ENCODE results near the gene HOXC9.
"Not testable (repeated sequence)": the region's sequence is repeated elsewhere in the genome, so short reads cannot be mapped to it uniquely, and the experiment has no call there.

Gene HOXC9

DNA sequence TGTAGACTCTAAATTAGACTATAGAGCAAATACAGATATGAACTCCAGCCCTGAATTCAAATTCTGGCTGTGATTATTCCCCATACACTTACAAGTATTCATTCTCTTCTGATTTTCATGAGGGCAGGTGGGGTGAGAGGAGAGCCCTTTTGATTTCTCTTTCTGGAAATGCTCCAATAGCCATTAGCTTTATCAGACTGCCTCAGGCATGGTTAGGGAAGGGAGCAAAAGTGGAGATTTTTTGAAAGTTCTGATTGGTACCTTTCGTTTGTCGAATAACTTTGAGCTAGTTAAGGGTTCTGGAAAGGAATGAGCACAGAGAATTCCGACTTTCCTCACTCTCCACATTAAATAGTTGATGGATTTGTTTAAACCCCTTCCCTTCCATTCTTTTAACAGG is 40.7 kb downstream of the HOXC9 start:
- DNase-seq = no peak

DNA sequence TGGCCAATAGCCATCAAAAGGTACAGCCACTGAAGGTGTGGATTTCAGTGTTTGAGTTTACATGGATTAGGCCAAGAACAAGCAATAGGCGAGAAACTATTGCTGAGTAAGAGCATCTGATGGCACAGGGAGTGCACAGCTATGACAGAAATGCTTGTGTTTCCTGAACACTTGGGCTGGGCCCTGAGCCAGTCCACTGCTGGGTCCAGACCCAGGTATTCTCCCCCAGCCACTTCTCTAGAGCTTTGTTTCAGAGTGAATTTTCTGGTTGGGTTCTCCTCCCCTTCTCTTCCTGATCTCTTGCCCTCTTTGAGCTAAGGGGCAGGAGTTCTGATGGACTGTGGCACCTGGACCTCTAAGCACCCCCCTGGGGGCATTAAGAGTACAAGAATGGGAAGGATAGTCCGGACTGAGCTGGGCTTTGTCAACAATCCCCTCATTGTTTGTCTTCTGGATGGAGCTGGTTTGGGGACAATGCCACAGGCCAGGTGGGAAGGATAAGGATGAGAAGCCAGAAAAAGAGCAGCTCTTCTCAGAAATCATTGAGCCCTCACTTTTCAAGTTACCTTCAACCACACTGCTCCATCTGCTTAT is 41.2 kb downstream of the HOXC9 start:
- DNase-seq = no peak

DNA sequence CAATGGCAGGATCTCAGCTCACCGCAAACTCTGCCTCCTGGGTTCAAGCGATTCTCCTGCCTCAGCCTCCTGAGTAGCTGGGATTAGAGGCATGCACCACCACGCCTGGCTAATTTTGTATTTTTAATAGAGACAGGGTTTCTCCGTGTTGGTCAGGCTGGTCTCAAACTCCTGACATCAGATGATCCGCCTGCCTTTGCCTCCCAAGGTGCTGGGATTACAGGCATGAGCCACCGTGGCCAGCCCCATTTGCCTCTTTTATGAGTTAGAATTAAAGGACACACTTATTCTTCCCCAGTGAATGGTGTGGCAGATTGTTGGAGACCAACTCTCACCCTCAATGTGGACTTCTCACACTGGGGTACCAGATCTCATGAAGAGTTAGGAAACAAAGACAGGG is 42.1 kb downstream of the HOXC9 start:
- not testable (repeated sequence) for DNase-seq

DNA sequence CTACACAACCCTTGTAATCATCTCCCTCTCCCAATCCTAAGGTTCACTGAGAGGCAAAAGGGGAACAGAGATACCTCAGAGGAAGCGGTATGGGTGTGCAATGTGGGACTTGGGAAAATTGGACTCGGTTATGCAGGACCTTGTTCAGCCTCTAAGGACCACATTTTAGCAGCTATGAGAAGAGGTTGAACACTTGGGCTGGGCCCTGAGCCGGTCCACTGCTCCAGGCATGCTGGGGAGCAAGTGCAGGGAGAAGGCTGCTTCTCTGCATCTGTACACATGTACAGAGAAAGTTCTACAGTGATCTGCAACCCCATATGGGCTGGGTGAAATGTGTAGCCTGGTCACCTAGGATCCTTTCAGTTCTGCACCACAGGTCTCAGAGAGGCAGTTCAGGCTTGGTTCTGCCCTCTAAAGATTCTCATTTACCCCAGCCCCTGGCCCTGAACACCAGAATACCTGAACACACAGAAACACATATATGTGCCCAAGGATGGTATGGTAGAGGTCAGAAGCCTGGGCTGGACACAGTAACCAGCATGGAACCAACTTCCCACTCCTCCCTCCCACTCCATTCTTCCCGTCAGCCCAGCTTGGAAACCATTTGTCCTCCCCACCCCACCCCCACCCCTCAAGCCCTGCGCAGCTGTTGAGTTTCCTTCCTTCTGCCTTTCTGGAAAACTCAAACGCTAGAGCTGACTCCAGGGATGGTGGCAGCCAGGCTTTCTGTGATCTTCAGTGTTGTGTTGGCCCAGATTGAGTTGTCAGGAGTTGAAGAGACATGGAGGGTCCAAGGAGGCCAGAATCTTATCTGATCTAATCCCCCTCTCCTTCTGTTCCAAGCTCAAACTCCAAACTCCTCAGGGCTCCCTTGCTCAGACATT is 43.3 kb downstream of the HOXC9 start:
- DNase-seq = peak; percentile 80

DNA sequence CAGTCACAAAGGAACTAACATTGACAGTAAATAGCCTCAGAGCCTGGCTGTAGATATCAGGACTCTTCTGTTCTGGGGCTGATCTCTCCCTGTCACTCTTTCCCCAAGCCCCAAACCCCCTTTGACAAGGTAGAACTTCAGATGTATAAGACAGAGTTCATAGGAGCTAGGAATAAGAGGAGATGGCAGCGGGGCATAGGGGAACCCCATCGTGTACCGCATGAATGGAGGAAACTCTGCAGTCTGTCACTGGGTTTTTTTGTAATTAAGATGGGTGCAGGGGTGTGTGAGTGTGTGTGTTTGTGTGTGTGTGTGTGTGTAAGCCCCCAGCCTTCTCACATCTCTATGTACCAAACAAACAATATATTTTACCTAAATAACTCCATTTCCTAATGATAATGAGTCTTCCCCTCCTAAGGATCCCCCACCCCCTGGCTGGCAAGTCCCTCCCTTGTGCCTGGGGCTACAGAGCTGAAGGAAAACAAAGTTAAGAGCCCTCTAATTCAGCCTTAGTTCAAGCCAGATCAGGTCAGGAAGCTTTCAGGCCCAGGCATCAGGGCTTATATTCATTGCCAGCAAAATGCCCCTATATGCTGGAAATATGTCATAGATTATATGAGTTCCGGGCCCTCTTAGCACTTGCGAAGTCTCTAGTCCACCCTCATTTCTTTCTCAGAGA is 44.6 kb downstream of the HOXC9 start:
- DNase-seq = no peak

DNA sequence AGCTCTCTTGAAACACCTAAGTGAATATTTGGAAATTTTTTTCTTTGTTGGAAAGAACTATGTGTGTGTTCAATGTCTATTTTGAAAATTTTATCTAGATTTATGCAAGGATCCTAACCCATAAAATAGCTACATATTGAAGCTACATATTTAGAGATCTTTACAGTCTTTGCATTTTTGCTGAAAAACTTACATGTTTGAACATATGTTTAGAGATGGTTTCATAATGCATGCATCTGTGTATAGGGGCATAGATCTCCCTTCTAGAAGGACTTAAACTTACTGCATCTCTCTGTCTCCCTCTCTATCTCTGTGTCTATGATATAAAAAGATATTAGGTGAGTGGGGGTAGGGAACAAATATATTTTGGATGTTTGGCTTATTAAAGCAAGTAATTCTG is 45.4 kb downstream of the HOXC9 start:
- no peak for DNase-seq

DNA sequence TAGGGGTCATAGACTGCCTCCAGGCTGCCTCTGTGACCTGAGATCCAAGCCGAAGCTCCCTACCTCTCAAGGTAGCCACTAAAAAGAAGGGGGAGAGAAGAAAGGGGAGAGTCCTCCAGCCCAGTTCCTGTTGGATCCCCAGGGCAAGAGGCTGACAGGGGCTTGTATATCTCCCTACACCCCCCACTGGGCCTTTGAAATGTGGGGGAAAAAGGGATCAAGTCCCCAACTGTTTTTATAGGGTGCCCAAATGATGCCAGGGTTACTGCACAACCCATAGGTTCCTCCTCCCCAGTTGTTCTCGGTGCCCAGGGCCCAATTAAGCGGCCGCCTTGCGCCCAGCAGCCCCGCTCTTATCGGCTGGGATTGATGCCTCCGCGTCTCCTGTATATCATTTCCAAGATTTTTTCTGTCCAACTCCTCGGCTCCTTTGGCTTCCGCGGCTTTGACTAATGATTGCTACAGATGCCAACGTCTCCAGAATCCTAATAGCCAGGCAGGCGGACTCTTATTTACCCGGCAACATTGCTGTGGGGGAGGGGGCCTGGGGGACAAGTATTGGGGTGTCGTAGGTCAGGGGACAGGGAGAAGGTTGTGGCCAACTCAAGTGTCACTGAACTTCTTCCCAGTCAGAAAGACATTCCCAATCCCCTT is 46.0 kb downstream of the HOXC9 start:
- DNase-seq = no peak

DNA sequence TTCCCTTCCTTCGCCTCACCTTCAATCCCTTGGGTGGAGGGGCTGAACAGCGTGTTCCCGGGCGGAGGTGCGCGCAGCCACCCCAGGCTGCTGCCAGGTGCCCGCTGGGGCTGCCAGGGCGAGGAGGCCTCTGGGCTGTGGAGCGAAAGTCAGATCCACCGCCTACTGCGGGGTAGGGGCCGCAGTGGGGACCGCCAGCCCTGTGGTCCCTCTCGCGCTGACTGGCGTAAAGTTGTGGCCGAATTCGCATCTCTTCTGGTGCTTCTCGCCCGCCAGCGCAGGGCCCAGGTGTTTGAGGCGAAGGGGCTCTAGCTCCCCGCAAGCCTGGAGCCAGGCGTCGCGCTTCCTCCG is 46.8 kb downstream of the HOXC9 start:
- DNase-seq = no peak

DNA sequence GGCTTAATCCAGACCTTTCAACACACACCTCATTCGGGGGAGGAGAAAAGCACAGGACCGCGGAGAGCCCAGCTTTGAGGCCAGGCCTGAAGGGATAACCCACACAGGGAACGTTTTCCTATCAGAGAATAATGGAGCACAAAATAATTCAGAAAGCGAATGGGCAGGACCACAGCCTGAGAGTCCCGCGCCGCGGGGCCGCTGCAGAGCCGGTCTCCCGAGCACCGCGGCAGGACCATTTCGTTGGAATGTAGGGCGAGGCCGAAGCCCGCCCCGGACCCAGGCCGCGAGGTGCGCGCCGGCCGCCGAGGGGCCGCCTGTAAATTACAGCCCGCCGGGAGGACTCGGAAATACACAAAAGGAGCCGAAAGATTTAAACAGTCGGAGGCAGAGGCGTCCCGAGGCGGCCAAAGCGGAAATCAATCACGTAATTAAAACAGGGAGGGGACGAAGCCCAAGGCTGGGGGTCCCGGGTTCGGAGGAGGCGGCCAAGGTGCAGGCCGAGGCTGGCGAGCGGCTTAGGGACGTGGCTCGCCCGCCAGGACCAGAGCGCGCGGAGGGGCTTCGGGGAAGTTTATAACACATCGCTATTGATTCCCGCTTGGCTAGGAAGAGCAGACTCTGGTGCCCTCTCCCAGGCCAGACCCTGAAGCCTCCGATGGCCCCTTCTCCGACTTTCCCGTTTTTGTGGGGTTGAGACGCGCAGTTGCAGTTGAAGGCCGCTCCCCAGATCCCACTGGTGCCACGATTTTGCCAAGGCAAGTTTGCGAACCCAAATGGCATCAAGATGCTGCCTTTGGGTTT is 47.4 kb downstream of the HOXC9 start:
- DNase-seq = no peak

DNA sequence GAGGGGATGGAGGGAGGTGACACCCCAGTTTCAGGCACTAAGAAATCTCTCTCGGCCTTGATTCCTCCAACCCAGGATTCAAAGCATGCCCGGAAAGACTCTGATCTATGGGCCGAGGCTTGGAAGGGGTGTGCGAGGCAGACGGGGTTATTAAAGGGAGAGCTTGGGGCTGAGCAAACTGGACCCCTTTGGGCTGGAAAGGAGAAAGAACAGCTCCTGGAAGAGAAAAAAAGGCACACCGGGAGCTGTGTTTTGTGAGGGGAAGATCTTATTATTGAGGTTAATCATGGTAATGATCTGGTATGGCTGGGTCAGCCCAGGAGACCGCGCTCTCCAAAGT is 48.0 kb downstream of the HOXC9 start:
- DNase-seq = no peak

DNA sequence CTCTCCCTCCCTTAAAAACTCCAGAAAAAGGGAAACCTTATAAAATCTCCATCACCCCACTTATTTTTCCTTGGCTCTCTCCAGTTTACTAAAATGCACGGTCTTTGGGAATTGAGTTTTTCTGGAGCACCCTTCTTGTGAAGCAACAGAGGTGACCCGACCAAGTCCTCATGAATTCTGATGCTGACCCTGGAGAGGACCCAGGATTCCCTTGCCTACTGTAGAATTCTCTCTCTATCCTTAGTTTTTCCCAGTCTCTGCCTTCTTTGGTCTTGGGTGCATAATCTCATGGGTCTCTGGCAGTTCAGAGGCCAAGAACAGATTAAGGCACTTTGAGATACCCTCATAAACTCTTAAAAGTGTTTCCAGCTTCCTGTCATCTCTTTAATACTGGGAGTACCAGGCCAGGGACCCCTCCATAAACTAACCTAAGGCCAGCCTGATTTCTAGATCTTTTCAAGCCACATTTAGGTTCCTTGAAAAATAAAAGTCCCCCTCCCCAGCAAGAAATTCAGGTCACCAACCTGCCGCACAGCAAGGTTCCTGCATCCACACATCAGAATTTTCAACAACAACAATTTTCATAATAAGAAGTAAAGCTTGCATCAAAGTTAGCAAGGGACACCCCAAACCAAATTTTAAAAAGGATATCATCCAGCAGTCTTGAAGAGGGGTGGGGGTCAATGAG is 48.6 kb downstream of the HOXC9 start:
- no peak for DNase-seq

DNA sequence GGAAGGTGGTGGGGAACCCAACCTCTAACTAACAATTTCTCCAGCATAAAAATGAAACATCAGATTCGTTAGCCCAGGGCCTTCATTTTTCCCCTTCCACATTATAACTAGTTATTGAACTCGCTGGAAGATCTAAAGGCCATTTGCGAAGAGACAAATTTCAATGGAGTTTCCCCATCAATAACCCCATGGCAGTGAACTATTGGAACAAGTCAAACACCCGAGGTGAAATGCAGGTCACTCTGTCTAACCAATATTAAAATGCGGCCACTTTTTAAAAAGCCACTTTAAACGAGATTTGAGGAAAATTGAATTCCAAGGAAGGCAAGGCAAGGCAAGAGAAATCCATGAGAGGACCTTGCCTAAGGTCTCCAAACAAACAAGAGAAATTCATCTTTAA is 49.1 kb downstream of the HOXC9 start:
- no peak for DNase-seq

DNA sequence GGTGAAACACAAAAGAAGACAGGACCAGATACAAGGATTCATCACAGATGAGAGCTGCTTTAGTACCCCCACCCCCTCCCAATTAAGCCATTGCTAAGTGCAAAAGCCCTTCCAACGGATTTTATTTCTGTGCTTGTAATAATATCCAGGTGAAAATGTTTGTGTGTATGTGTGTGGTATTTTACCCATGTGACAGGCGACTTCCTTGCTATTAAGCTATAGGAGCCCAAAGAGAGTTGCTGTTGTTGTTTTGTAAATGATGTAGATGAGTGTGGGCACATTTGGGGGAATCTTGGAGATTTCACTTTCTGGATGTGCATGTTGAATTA is 50.5 kb downstream of the HOXC9 start:
- no peak for DNase-seq

DNA sequence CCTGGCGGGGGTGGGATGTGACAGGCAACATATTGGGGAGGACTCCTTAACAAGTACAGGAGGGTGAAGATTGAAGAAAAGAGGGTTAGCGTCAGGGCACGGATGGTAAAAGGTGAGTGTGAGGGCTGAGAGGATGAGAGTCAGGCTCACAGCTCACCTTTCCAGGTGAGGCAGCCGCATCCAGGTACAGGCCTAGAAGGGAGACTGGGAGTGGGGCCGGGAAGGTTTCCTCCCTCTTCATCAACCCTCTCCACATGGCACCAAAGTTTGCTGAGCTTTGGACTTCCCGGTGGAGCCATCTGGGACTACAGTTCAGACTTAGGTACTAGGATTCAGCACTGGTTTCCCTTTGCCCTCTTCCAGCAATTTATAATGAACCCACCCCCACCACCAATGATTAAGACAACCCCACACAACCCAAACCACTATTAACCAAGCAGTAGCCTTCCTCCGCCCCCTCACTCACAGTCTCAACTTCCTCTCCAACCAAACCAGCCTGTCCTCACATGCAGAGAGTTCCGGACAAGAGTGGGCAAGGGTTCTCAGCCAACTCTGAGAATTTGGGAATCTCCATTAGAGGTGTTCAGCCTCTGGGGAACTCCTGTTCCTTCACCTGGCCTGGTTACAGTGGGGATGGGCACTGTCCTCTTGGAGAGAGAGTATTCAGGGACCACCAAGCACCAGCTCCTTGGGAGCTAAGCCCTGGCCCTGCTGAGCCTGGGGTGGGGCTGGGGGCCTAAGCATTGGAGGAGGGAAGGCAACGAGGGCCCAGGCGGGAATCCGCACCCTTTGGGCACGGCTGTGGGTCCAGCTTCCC is 51.3 kb downstream of the HOXC9 start:
- DNase-seq = no peak

DNA sequence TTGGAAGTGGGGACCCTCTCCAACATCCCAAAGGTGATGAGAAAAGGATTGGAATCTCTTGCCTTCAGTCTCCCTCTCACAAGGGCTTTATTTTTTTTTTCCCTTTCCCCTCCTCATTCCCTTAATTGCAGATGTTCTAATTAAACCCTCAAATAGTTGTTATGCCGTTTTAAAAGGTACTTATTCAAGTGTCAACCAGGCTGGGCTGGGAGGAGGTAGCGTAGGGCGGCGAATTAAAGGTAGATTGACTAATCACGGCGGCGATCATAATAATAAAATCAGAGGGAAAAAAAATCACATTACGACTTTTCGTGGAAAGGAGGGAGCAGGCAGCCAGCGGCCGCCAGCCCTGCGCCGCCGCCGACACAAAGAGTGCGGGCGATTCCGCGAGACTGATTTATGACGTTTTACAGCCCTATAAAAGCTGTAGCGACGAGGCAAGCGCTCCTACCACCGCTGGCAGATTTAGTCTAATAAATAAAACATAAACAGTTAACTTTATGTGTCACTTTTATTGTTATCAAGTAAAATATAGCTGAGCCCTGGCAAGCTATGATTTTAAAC is 52.0 kb downstream of the HOXC9 start:
- DNase-seq = no peak

DNA sequence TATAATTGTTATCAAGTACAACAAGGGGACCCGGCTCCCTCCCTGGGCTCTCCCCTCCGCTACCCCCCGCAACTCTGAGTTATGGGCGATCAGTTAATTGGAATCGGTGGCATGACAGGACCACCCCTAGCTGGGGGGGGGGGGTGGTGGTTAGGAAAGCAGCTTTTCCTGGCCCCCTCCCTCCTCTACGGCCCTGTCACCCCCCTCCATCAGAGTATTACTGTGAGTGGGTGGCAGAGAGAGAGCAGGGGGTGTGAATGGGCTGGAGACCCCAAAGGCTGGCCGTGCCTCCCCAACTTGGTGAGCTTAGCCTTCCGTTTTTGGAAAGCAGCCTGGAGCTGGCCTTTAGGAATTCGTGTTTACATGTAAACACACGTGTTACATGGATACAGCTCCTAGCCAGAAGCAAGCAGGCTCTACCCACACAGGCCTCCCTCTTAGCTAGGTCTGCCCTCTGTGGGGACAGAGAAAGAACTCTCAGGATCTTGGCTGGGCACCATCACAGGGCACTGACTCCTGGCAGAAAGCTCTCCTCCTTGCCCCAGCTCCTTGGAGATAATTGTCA is 52.6 kb downstream of the HOXC9 start:
- DNase-seq = peak; percentile 73

Measured in right hindlimb (tissue), 1 donor.